CD4-positive, CD25-positive, alpha-beta regulatory T cell (primary cell): ENCODE measurements around the gene CSRP2. TPM values are rescaled to one million over a fixed set of nuclear protein-coding genes. Genes with fewer than 3 reads are reported as not detected.

Source experiments
- ATAC-seq, 2 donors: fragments of 150-1000 bp; cut with Tn5 transposase; one replicate each; pipeline ENCODE4 v1.10.0; 2021; ENCODE audit warnings: low read depth in 2 of 2, moderate number of reproducible peaks in 2 of 2, moderate library complexity in 1 of 2
- DNase-seq, 3 donors: peaks; one replicate each; pipeline versions ENCODE4 v3.0.0 to v3.0.0-alpha.2; 2012 to 2022; ENCODE audit warnings: mixed read lengths in 1 of 3
- H3K27ac ChIP-seq: one replicate; pipeline ENCODE4 v1.7.0; 2013; ENCODE audit warnings: mild to moderate bottlenecking, low read length; ENCODE audit not compliant: insufficient read depth, poor library complexity, severe bottlenecking
- H3K27me3 ChIP-seq: one replicate; pipeline ENCODE4 v1.7.0; 2013; ENCODE audit warnings: low read length; ENCODE audit not compliant: control insufficient read depth, insufficient read depth
- H3K36me3 ChIP-seq: one replicate; pipeline ENCODE4 v1.7.0; 2013; ENCODE audit warnings: mild to moderate bottlenecking, low read length, moderate library complexity; ENCODE audit not compliant: control insufficient read depth, insufficient read depth
- H3K4me1 ChIP-seq: 2 replicates; pipeline ENCODE4 v1.7.0; 2013; ENCODE audit warnings: mild to moderate bottlenecking, low read length; ENCODE audit not compliant: insufficient read depth, control insufficient read depth, poor library complexity, severe bottlenecking
- H3K4me3 ChIP-seq: one replicate; pipeline ENCODE4 v1.7.0; 2013; ENCODE audit warnings: low read depth, mild to moderate bottlenecking, low read length, moderate library complexity
- H3K9me3 ChIP-seq, 2 experiments: 1 replicate in 1 of 2; 2 replicates in 1 of 2; pipeline ENCODE4 v1.7.0; 2013; ENCODE audit warnings: low read length in 2 of 2, mild to moderate bottlenecking in 1 of 2, moderate library complexity in 1 of 2; ENCODE audit not compliant: control insufficient read depth in 2 of 2
- H3K27ac Mint-ChIP-seq, 3 donors: one replicate each; pipeline ENCODE4 v1.8.0; 2020 to 2022; ENCODE audit warnings: mild to moderate bottlenecking in 3 of 3, mixed read lengths in 3 of 3, moderate library complexity in 2 of 3
- H3K27me3 Mint-ChIP-seq: one replicate; pipeline ENCODE4 v1.8.0; 2022; ENCODE audit warnings: mild to moderate bottlenecking, mixed read lengths
- H3K36me3 Mint-ChIP-seq: one replicate; pipeline ENCODE4 v1.8.0; 2020; ENCODE audit warnings: mixed read lengths
- H3K4me1 Mint-ChIP-seq, 4 donors: one replicate each; pipeline ENCODE4 v1.8.0; 2020 to 2022; ENCODE audit warnings: mixed read lengths in 4 of 4, mild to moderate bottlenecking in 1 of 4
- H3K4me3 Mint-ChIP-seq, 4 donors: one replicate each; pipeline ENCODE4 v1.8.0; 2020 to 2022; ENCODE audit warnings: mild to moderate bottlenecking in 4 of 4, mixed read lengths in 4 of 4, moderate library complexity in 3 of 4
- H3K9me3 Mint-ChIP-seq, 7 donors: one replicate each; pipeline ENCODE4 v1.8.0; 2020 to 2022; ENCODE audit warnings: mixed read lengths in 7 of 7, mild to moderate bottlenecking in 3 of 7, moderate library complexity in 2 of 7
- polyA plus RNA-seq, 4 donors: library from polyadenylated mRNA; unstranded; fragments of 300-500 nt; fragmentation: Illumina TruSeq; gene quantifications; one replicate each; pipeline ENCODE4 v1.2.3, GENCODE V29; 2021
- total RNA-seq: library from RNA; stranded (reverse); gene quantifications from one replicate; pipeline ENCODE4 v1.2.3, GENCODE V29; 2022

Gene CSRP2
- total and polyA plus RNA-seq, 5 donors from 2014 or later: 0.42 to 1.7 (median 0.53) TPM; not detected in 1

DNA sequence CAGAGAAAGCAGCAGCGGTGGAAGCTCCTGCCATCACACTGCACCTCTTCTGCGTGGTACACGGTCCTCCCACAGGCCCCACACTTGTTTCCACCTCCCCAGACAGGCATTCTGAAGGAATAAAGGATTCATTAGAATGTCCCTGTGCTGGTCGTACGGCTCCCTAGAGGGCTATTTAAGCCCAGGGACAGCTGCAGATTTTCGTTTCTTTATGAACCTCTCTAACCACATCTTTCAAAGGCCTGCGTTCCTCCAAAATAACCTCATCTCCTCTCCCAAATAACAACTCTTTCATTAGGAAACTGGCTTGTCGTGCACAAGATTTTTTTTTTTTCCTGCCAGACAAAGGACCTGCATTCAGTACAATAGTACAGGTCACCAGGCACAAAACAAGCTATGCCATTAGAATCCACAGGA, 12.7 kb downstream of the CSRP2 start:
- peaks cover 0 to 7% (median 0%) of the 10 kb centered on the region in 7 donors for H3K9me3 Mint-ChIP-seq
- DNase-seq (no peak), ATAC-seq (no peak)
- H3K27me3 Mint-ChIP-seq: peaks cover 17% of the 10 kb centered on the region
- H3K4me1 ChIP-seq: no peaks in the 10 kb centered on the region
- H3K4me3 ChIP-seq: no peak overlapping the region
- no peak overlapping the region for H3K27ac ChIP-seq
- no peaks in the 10 kb centered on the region for H3K36me3 ChIP-seq
- H3K4me1 Mint-ChIP-seq: peaks cover 0 to 2% (median 0%) of the 10 kb centered on the region in 4 donors
- H3K27me3 ChIP-seq: peaks cover 3% of the 10 kb centered on the region
- no peak overlapping the region for H3K27ac Mint-ChIP-seq
- H3K9me3 ChIP-seq: no peaks in the 10 kb centered on the region
- no peak overlapping the region for H3K4me3 Mint-ChIP-seq
- H3K36me3 Mint-ChIP-seq: no peaks in the 10 kb centered on the region

DNA sequence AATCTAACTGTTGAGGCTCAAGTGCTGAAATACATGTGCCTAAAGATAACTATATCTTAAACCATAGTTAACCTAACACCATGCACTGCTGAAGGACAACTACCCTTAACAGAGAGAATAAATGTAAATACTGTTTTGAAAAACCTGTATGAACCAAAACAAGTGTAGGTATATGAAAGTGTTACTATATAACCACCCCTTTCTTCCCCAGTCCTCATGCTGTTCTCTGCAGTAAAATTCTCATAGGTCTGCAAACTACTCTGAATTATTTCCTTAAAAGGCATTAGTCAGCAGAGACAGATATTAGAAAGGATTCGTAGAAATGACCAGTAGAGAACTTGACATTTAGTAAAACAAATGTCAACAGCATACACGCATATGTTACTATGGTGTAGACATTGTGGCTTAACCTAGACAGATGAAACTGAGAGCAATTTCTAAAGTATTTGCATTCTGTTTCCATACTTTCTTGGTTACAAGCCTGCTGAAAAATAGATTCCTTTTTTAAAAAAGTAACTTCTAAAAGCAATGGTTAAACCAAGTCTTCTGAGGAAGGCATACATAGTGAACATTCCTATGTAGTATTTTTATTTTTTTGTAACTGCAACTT, 13.9 kb downstream of the CSRP2 start:
- peaks cover 17% of the 10 kb centered on the region for H3K27me3 Mint-ChIP-seq
- no peaks in the 10 kb centered on the region for H3K36me3 Mint-ChIP-seq
- Histone ChIP-seq H3K4me1 (no peaks in the 10 kb centered on the region), H3K27me3 (peaks cover 3% of the 10 kb centered on the region), H3K9me3 (no peaks in the 10 kb centered on the region), H3K27ac (no peak overlapping the region), H3K4me3 (no peak overlapping the region), H3K36me3 (no peaks in the 10 kb centered on the region)
- peaks cover 0 to 7% (median 0%) of the 10 kb centered on the region in 7 donors for H3K9me3 Mint-ChIP-seq
- H3K27ac Mint-ChIP-seq: no peak overlapping the region
- no peak for DNase-seq
- ATAC-seq: no peak
- H3K4me3 Mint-ChIP-seq: no peak overlapping the region
- peaks cover 0 to 2% (median 0%) of the 10 kb centered on the region in 4 donors for H3K4me1 Mint-ChIP-seq

GRCh38 chr12:76863837-76864236, 15.0 kb downstream of the CSRP2 start:
- H3K4me3 Mint-ChIP-seq: no peak overlapping the region
- peaks cover 17% of the 10 kb centered on the region for H3K27me3 Mint-ChIP-seq
- ATAC-seq: no peak
- Histone ChIP-seq H3K27ac (no peak overlapping the region), H3K36me3 (no peaks in the 10 kb centered on the region), H3K9me3 (no peaks in the 10 kb centered on the region), H3K4me3 (no peak overlapping the region), H3K27me3 (peaks cover 3% of the 10 kb centered on the region), H3K4me1 (no peaks in the 10 kb centered on the region)
- no peak overlapping the region for H3K27ac Mint-ChIP-seq
- no peak for DNase-seq
- peaks cover 0 to 5% (median 0%) of the 10 kb centered on the region in 4 donors for H3K4me1 Mint-ChIP-seq
- H3K9me3 Mint-ChIP-seq: peaks cover 0 to 7% (median 0%) of the 10 kb centered on the region in 7 donors
- H3K36me3 Mint-ChIP-seq: no peaks in the 10 kb centered on the region

DNA sequence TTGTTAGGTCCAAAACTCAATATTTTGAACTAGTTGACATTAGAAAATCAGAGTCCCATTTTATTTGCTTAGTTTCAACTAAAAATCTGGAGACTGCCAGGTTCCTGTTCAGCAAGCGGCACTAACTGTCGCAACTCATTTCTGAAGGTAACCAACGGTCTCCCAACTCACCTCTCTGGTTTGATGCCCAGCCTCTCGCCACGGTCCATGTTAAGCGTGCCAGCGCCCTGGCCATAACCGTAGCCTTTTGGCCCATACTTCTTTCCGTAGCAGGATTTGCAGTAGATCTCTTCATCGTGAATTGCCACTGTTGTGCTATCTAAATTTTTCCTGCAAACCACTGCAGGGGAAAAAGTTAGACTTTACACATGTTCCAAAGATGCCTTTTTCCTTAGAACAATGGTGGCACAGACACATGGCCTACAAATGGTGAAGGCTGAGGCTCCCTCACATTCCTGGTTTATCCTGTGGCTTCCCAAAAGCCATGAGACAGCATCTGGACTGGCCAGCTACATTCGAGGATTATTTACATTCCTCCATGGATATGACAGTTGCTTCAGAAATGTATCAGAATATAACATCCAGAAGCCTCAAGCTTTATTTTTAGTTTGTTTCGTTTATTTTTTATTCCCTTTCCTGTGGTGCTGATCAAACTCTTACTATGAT, 15.7 kb downstream of the CSRP2 start:
- H3K4me3 ChIP-seq: no peak overlapping the region
- H3K36me3 ChIP-seq: no peaks in the 10 kb centered on the region
- H3K4me3 Mint-ChIP-seq: no peak overlapping the region
- H3K27me3 ChIP-seq: peaks cover 3% of the 10 kb centered on the region
- H3K36me3 Mint-ChIP-seq: no peaks in the 10 kb centered on the region
- H3K27ac ChIP-seq: no peak overlapping the region
- ATAC-seq: no peak
- H3K4me1 Mint-ChIP-seq: peaks cover 0 to 5% (median 0%) of the 10 kb centered on the region in 4 donors
- peaks cover 0 to 3% (median 0%) of the 10 kb centered on the region in 7 donors for H3K9me3 Mint-ChIP-seq
- no peaks in the 10 kb centered on the region for H3K9me3 ChIP-seq
- no peaks in the 10 kb centered on the region for H3K4me1 ChIP-seq
- DNase-seq: no peak
- H3K27ac Mint-ChIP-seq: no peak overlapping the region
- peaks cover 17% of the 10 kb centered on the region for H3K27me3 Mint-ChIP-seq

DNA sequence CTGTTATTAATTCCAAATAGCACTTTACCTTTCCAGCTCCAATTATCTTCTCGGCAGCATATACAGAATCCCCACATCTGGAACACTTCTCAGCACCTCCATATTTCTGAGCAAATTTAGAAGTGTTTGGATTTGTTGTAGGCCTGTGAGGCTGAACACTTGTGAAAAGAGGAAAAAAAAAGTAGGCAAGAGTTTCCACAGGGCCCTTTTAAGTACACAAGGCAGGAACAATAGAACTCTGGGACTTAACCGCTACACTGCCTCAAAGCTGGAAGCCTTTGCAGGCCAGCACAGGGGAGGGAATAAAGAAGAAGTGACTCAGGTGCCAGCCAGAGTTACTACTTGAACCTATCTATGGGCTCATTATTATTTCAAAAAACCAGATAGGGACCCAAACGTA, 18.6 kb downstream of the CSRP2 start:
- Mint-ChIP-seq H3K27ac (no peak overlapping the region), H3K4me3 (no peak overlapping the region), H3K27me3 (peaks cover 7% of the 10 kb centered on the region), H3K4me1 (peaks cover 0 to 6% (median 0%) of the 10 kb centered on the region in 4 donors), H3K36me3 (peaks cover 10% of the 10 kb centered on the region), H3K9me3 (peaks cover 0 to 3% (median 0%) of the 10 kb centered on the region in 7 donors)
- Histone ChIP-seq H3K4me3 (no peak overlapping the region), H3K27ac (no peak overlapping the region), H3K4me1 (no peaks in the 10 kb centered on the region), H3K9me3 (no peaks in the 10 kb centered on the region), H3K36me3 (peaks cover 7% of the 10 kb centered on the region), H3K27me3 (peaks cover 3% of the 10 kb centered on the region)
- ATAC-seq: no peak
- no peak for DNase-seq

- Histone ChIP-seq H3K36me3 (peaks cover 7% of the 10 kb centered on the region), H3K4me1 (no peaks in the 10 kb centered on the region), H3K27ac (no peak overlapping the region), H3K4me3 (no peak overlapping the region), H3K9me3 (no peaks in the 10 kb centered on the region), H3K27me3 (peaks cover under 1% of the 10 kb centered on the region)
- Mint-ChIP-seq H3K36me3 (peaks cover 16% of the 10 kb centered on the region), H3K27ac (no peak overlapping the region), H3K4me1 (peaks cover 0 to 6% (median 0%) of the 10 kb centered on the region in 4 donors), H3K27me3 (peaks cover 7% of the 10 kb centered on the region), H3K4me3 (no peak overlapping the region), H3K9me3 (peaks cover 0 to 3% (median 0%) of the 10 kb centered on the region in 7 donors)
- ATAC-seq (no peak), DNase-seq (no peak)
Observed at GRCh38 chr12:76859611-76860010, 19.2 kb downstream of the CSRP2 start.

DNA sequence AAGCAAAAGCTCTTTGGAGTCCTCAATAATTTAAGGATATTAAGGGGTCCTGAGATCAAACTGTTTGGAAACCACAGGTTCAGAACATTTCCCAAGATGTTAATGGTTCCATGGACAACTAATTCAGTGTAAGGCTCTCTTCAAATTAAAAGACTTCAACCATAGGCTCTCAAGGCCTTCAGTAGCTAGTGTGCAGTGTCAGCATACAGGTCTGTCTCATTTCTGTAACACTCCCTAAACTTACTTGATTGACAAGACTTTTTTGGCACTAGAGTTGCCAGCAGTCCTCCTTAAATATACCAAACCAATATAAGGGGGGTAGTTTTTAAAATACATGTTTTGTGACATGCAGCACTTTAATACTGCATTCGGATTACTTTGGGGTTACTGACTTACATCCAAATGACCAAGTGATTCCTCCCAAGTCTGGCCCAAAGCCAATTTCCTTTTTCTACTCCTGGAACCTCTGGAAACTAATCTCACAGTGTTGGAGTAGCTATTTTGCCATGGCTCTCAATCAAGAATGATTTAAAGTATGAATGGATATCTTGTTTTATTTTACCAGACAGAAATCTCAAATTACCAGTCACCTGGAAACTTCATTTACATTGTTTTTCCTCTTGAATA, 22.7 kb downstream of the CSRP2 start:
- H3K4me1 Mint-ChIP-seq: peaks cover 0 to 6% (median 0%) of the 10 kb centered on the region in 4 donors
- no peak overlapping the region for H3K27ac Mint-ChIP-seq
- DNase-seq (no peak), ATAC-seq (no peak)
- H3K9me3 ChIP-seq: no peaks in the 10 kb centered on the region
- H3K27me3 ChIP-seq: no peaks in the 10 kb centered on the region
- no peak overlapping the region for H3K27ac ChIP-seq
- peaks cover 0 to 2% (median 0%) of the 10 kb centered on the region in 7 donors for H3K9me3 Mint-ChIP-seq
- no peaks in the 10 kb centered on the region for H3K27me3 Mint-ChIP-seq
- peaks cover 14% of the 10 kb centered on the region for H3K36me3 ChIP-seq
- H3K4me1 ChIP-seq: no peaks in the 10 kb centered on the region
- H3K4me3 Mint-ChIP-seq: no peak overlapping the region
- H3K4me3 ChIP-seq: no peak overlapping the region
- peaks cover 31% of the 10 kb centered on the region for H3K36me3 Mint-ChIP-seq
